ENCODE data around the gene SERAC1. TPM values are rescaled to one million over a fixed set of nuclear protein-coding genes. Genes with fewer than 3 reads are reported as not detected.

Gene SERAC1
- total RNA-seq, 1 donor from 2014 or later: 4.7 TPM

GRCh38 chr6:158131926-158132325, 36.1 kb downstream of the SERAC1 start:
- intact Hi-C loops (cut with micrococcal nuclease): loop anchor here (5.0 kb wide), 1 partner anchor 375 kb away; no protein-coding TSS in a partner anchor

DNA sequence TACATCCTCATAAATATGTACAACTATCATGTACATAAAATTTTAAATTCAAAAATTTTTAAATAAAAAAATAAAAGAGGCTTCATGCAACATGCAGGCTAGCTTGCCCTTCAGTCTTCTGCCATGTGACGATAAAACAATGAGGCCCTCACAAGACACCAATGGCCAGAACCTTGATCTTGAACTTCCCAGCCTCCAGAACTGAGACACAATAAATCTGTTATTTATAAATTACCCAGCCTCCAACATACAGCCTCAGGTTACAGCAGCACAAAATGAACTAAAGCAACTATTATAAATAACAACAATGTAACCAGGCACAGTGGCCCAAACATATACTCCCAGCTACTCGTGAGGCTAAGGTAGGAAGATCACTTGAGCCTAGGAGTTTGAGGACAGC, 42.8 kb downstream of the SERAC1 start:
- intact Hi-C loops (cut with micrococcal nuclease): no loop called here

DNA sequence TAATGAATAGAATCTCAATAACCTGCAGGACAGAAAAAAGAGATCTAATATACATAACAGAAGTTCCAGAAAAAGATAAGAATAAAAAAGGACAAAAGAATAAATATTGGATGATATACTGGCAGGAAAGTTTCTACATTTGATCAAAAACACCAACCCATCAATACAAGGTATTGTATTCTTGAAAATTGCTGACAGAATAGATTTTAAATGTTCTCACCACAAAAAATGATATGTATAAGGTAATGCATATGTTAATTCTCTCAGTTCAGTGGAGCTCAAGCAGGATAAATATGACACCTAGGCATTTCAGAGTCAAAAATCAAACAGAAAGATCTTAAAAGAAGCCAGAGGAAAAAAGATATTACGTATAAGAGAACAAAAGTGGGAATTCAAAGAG, 43.8 kb downstream of the SERAC1 start:
- intact Hi-C loops (cut with micrococcal nuclease): no loop called here

DNA sequence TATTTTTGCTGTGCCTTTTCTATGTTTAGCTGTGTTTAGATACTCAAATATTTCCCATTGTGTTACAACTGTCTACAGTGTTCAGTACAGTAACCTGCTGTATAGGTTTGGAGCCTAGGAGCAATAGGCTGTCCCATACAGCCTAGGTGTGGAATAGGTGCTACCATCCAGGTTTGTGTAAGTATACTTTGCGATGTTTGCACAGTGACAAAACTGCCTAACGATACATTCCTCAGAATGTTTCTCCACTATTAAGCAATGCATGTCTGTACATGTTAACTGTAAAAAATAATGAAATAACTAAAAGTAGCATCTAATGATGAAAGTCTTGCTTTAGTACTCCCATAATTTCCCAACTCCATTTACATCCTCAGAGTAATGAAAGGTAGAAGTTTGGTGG, 46.0 kb downstream of the SERAC1 start:
- intact Hi-C loops (cut with micrococcal nuclease): no loop called here

DNA sequence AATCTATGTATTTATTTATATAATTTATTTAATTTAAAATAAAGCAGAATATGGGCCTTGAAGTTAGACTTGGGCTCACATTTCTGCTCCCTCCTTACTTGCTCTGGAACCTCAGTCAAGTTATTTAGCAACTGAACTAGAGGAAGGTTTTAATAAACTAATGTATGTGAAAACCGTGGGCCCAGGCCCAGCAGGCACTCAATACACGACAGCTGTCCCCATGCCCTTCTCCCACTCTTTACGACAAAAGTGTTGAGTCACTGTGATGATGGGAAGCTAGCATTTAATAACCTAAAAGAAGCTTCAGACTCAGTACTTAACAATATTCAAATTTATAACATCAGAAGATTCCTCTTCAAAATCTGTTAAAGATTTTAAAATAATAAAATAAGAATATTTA, 46.7 kb downstream of the SERAC1 start:
- intact Hi-C loops (cut with micrococcal nuclease): no loop called here

GRCh38 chr6:158118886-158119285, 49.2 kb downstream of the SERAC1 start:
- intact Hi-C loops (cut with micrococcal nuclease): no loop called here

DNA sequence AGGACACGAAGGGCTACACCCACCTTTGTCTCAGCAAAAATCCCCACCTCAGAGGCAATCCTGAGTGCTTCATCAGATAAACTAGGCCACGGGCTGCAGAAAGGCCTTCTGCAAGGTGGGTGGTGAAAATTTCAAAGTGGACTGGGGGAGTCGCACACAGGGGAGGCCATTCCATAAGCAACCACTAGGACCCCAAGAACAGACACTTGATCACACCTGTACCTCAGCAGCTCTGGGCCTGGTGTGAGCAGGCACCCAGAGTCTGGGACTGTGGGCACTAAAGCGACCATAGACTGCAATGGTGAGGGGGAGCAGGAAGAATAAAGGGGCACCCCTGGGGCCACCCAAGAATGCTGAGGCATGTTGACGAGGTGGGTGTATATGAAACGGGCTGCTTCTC, 52.6 kb downstream of the SERAC1 start:
- intact Hi-C loops (cut with micrococcal nuclease): no loop called here

GRCh38 chr6:158115102-158115501, 53.0 kb downstream of the SERAC1 start:
- intact Hi-C loops (cut with micrococcal nuclease): no loop called here

DNA sequence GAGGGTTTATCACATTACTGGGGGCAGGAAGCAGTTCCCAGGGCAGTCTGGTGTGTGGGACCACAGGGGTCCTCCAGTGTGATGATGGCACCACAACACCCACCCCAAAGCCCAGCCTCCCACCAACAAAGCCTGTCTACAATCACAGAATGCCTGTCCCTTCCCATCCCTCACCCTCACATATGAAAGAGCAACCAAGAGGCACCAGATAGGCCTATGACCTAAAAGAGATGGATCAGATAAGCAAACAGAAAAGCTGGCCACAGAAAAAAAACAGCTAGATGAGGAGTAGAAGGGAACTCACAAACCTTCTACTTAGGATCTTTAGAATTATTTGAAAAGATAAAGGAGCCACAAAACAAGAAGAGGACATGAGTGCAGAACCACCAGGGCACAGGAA, 54.3 kb downstream of the SERAC1 start:
- intact Hi-C loops (cut with micrococcal nuclease): no loop called here

- intact Hi-C loops (cut with micrococcal nuclease): no loop called here
These were observed 56.1 kb downstream of the SERAC1 start for GRCh38 chr6:158111987-158112386.

GRCh38 chr6:158110986-158111385, 57.1 kb downstream of the SERAC1 start:
- intact Hi-C loops (cut with micrococcal nuclease): no loop called here

DNA sequence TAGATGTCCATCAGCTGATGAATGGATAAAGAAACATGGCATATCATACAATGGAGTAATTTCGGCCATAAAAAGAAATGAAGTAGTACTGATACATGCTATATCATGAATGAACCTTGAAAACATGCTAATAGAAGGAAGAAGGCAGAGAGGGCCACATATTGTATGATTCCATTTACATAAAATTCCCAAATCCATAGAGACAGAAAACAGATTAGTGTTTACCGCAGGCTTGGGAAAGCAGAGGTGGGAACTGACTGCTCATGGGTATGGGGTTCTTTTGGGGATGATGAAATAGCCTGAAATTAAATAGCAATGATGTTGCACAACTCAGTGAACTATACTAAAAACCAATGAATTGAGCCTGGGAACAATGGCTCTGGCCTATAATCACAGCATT, 58.3 kb downstream of the SERAC1 start:
- intact Hi-C loops (cut with micrococcal nuclease): no loop called here

GRCh38 chr6:158104696-158105095, 63.4 kb downstream of the SERAC1 start:
- intact Hi-C loops (cut with micrococcal nuclease): no loop called here

- intact Hi-C loops (cut with micrococcal nuclease): no loop called here
These were observed 64.8 kb downstream of the SERAC1 start for GRCh38 chr6:158103228-158103627.

DNA sequence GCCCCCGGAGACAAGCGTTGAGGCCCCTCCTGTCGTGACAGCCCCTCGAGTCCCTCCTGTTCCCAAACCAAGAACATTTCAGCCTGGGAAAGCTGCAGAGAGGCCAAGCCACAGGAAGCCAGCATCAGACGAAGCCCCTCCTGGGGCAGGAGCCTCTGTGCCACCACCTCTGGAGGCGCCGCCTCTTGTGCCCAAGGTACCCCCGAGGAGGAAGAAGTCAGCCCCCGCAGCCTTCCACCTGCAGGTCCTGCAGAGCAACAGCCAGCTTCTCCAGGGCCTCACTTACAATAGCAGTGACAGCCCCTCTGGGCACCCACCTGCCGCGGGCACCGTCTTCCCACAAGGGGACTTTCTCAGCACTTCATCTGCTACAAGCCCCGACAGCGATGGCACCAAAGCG, 72.4 kb downstream of the SERAC1 start:
- intact Hi-C loops (cut with micrococcal nuclease): no loop called here

- intact Hi-C loops (cut with micrococcal nuclease): no loop called here
These were observed 73.0 kb downstream of the SERAC1 start for GRCh38 chr6:158095031-158095430.

DNA sequence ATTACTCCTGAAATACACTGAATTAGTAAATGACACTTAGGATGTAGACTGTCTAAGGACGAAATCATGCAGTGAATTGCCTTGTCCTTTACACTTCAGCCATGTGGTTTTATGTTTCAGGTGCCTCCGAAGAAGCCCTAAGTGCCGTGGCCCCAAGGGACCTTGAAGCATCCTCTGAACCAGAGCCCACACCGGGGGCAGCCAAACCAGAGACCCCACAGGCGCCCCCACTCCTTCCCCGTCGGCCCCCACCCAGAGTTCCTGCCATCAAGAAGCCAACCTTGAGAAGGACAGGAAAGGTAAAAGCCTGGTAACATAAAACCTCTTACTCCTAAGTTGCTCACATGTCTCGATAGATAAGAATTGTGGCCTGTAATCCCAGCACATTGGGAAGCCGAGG, 75.3 kb downstream of the SERAC1 start:
- intact Hi-C loops (cut with micrococcal nuclease): no loop called here

- intact Hi-C loops (cut with micrococcal nuclease): loop anchor here (2.0 kb wide), 1 partner anchor 61 kb away; no protein-coding TSS in a partner anchor
These were observed 80.7 kb downstream of the SERAC1 start for GRCh38 chr6:158087224-158087867.

DNA sequence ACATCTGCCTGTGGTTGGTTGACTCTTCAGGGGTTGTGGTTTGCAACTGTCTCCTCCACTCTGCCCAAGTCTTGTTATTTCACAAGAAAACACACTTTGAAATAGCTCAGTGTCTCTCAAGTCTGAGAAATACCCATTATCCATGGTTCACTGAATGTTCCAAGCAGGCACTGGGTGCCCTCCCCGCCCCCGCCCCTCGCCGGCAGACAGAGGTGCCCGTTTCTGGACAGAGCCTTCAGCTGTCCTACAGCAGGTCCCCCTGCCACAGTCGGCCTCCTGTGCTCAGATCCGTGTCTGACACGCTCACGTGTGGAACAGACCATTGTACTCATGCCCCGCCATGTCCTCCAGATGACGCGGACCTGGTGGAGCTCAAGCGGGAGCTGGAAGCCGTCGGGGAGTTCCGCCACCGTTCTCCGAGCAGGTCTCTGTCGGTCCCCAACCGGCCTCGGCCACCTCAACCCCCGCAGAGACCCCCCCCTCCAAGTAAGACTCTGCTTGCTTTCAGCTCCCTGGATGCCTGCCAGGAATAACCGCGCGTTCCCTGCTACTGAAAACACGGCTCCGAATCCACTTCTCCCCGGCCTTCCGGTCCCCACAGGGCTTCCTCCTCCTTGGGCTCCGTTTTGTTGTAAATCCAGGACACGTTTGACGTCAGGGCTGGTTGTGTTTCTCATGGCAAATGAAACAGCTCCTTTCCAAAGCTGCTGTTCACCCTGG, 81.4 kb downstream of the SERAC1 start:
- intact Hi-C loops (cut with micrococcal nuclease): loop anchor here (2.0 kb wide), 1 partner anchor 60 kb away; no protein-coding TSS in a partner anchor

DNA sequence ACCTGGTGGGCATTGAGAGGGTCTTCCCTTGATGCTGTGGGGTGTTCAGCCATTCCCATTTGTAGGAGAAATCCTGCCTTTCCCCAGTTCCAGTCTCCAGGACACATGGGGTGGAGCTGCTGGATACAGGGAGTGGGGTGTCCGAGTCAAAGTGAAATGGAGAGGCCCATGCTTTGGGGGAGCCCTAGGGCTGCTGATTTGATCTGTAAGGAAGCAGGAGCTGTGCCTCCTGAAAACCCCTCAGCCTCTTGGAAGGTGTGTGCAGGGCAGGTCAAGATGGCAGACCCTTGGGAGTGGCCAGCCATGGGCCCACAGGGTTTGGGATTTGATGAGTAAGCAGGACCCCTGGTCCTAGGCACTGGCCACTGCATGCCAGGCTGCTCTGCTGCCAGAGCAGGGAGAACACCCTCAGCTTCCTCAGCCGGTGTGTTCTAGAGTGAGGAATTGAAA, 82.0 kb downstream of the SERAC1 start:
- intact Hi-C loops (cut with micrococcal nuclease): loop anchor here (2.0 kb wide), 1 partner anchor 59 kb away; no protein-coding TSS in a partner anchor

DNA sequence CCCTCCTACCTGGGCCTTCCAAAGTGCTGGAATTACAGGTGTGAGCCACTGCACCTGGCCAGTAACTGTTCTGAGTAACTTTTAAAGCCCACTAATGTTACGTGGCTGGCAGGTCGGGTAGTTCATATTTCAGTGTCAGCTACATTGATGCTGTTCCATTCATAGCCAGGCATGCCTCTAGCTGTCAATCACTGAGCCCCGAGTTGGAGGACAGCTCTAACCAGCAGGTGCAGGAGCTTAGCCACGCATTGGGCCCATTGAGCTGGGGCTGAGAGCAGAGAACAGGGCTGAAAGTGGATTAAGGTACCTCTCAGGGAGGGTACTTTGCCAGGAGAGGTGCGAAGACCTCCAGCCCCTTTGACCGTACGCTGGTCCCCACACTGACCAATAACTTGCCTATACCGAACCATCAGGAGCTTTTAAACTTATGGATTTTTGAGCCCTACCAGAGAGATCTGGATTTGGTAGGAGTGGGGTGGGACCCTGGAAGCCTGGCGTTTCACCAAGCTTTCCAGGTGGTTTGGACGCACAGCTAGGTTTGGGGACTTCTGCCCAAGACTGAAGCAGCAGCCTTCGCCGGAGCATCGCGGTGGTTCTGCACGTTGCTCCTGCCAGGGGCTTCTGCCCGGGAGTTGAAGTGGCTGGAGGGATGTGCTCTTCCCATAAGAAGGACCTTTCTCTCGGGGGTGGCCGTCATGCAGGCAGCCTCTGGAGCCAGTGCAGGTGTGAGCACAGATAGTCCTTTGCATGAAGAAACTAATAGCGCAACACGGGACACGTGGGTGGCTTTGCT, 82.6 kb downstream of the SERAC1 start:
- intact Hi-C loops (cut with micrococcal nuclease): loop anchor here (2.0 kb wide), 1 partner anchor 59 kb away; no protein-coding TSS in a partner anchor

Data from T-helper 2 cell treated with Interferon-gamma antibody and Interleukin-4, amounts not matched to agents 100 ng/mL and 5 ng/mL, for 36 hours (primary cell).